ENCODE measurements around the gene PCLO.

DNA sequence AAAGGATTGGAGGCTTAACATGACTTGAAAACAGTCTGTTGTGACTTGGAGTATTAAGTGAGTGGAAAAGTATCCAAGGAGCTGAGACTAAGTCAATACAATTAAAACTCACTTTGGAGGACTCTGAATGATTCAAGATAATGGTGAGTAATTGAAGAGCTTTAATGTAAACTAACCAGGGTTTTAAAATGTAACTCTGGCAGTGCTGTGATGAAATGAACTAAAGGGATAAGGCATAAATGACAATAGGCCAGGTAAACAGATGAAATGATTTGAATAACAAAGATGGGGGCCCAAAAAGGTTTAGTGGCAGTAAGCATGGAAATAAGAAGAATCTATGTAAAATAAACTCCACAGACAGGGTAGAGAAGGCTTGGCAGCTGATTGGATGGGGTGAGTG lies 402.6 kb downstream of the PCLO start:
- TF ChIP-seq GATA2 (IDR thresholded peaks at IDR 0.05; ENCODE audit: low read depth, low read length) (no peak), GATA3 (IDR thresholded peaks at IDR 0.05; ENCODE audit: low read depth, low read length) (no peak)

Measured in SH-SY5Y (cell line).